Small intestine (tissue), 7 donors: ENCODE data around the gene SFI1. TPM values are rescaled to one million over a fixed set of nuclear protein-coding genes. Genes with fewer than 3 reads are reported as not detected.

ENCODE experiments used
- DNase-seq, 2 donors: peaks; one replicate each; pipeline versions ENCODE4 v3.0.0 to v3.0.0-alpha.2; 2013
- FAIRE-seq: peaks from 2 replicates; lab custom pipeline; 2012; peaks lifted over from hg19 to GRCh38; lab: Jason Lieb, UNC
- H3K27ac ChIP-seq, 3 donors: one replicate each; pipeline ENCODE4 v1.5.1; 2013; ENCODE audit warnings: low read length in 2 of 3, mild to moderate bottlenecking in 2 of 3, control low read depth in 1 of 3, inconsistent platforms in 1 of 3, low read depth in 1 of 3, moderate library complexity in 1 of 3
- H3K27me3 ChIP-seq, 3 donors: one replicate each; pipeline ENCODE4 v1.6.1; 2013; ENCODE audit warnings: low read length in 3 of 3, inconsistent platforms in 1 of 3; ENCODE audit not compliant: control insufficient read depth in 3 of 3, insufficient read depth in 3 of 3
- H3K36me3 ChIP-seq, 3 donors: one replicate each; pipeline ENCODE4 v1.6.1; 2013; ENCODE audit warnings: low read length in 3 of 3, inconsistent platforms in 1 of 3, low read depth in 1 of 3, mild to moderate bottlenecking in 1 of 3, moderate library complexity in 1 of 3; ENCODE audit not compliant: control insufficient read depth in 3 of 3, insufficient read depth in 2 of 3
- H3K4me1 ChIP-seq, 3 donors: one replicate each; pipeline ENCODE4 v1.6.1; 2013; ENCODE audit warnings: low read length in 2 of 3, inconsistent platforms in 1 of 3, low read depth in 1 of 3, mild to moderate bottlenecking in 1 of 3, moderate library complexity in 1 of 3; ENCODE audit not compliant: control insufficient read depth in 3 of 3, insufficient read depth in 2 of 3
- H3K4me3 ChIP-seq, 3 donors: one replicate each; pipeline ENCODE4 v1.5.1; 2013; ENCODE audit warnings: low read length in 3 of 3, control low read depth in 1 of 3, inconsistent platforms in 1 of 3, low read depth in 1 of 3, mild to moderate bottlenecking in 1 of 3, moderate library complexity in 1 of 3
- H3K9me3 ChIP-seq, 2 donors: one replicate each; pipeline ENCODE4 v1.6.1; 2013; ENCODE audit warnings: low read depth in 1 of 2, low read length in 1 of 2; ENCODE audit not compliant: control insufficient read depth in 2 of 2, insufficient read depth in 1 of 2
- WGBS, 3 donors: extraction: QIAGEN DNeasy Blood & Tissue Kit; methylation state at CpG; one replicate each; pipeline ENCODE4 v1.1.7; 2013; 5-methylcytosine and 5-hydroxymethylcytosine counted together
- polyA plus RNA-seq, 4 donors: library from polyadenylated mRNA; stranded (reverse) in 3 of 4; unstranded in 1 of 4; fragments of 200-250 nt in 3 of 4; fragments of 120-200 nt in 1 of 4; gene quantifications; one replicate each; pipeline versions ENCODE4 v1.2.1 to v1.2.3, GENCODE V29; 2013
- donor health status: healthy with polysubstance abuse.
- donor health status: control.
- donor health status: control.
- donor health status: Bipolar disorder and iron deficiency.
- donor health status: healthy.

The SFI1 gene
- polyA plus RNA-seq, 4 donors, result 21.5 to 174 (median 97.6) TPM

DNA sequence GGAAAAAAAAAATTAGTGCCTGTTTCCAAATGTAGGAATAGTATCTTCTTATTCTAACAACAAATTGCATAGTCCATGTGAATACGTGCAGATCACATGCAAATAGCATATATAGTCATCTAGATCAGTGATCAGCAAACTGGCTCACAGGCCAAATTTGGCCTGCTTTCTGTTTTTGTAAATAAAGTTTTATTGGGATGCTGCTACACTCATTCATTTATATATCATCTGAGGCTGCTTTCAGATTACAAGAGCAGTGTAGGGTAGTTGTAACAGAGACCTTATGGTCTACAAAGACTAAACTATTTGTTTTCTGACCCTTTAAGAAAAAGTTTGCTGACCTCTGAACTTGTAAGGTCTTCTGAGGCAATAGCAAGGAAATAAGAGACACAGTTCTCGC, 65.6 kb downstream of the SFI1 start:
- FAIRE-seq, result no peak
- no peak overlapping the region for H3K4me3 ChIP-seq
- 95 to 100% (median 99%) methylated on average over 2 of the region's 2 CpGs for WGBS, 3 donors

DNA sequence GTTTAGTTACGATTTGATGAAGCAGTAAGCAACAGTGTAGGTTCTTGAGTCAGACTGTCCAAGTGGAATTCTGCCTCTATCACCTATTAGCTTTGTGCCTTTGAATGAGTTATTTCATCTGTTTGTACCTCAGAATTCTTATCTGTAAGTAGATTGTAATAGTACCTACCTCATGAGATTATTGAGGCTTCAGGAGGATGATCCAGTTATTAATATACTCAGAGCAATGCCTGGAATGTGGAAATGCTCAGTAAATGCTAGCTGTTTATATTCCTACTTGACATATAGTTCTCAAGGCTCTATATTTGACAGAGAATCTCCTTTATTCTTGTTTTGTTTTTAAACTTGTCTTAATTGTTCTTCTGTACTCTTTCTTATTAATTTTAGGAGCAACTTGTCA, 70.1 kb downstream of the SFI1 start:
- Histone ChIP-seq H3K36me3 (peaks cover 2 to 3% (median 2%) of the 10 kb centered on the region in 3 donors), H3K4me3 (no peak overlapping the region), H3K4me1 (no peaks in the 10 kb centered on the region), H3K9me3 (no peaks in the 10 kb centered on the region), H3K27me3 (no peaks in the 10 kb centered on the region), H3K27ac (no peak overlapping the region)
- no peak for FAIRE-seq
- DNase-seq, result no peak
- 97 to 100% (median 100%) methylated on average over 1 of the region's 1 CpG for WGBS, 3 donors

More for the DNA sequence above, 65.6 kb downstream of the SFI1 start:
- H3K27ac ChIP-seq, result no peak overlapping the region
- H3K36me3 ChIP-seq, result peaks cover 0 to 14% (median 0%) of the 10 kb centered on the region in 3 donors
- no peaks in the 10 kb centered on the region for H3K4me1 ChIP-seq
- no peak for DNase-seq
- H3K9me3 ChIP-seq, result no peaks in the 10 kb centered on the region
- no peaks in the 10 kb centered on the region for H3K27me3 ChIP-seq

- no peaks in the 10 kb centered on the region for H3K9me3 ChIP-seq
- DNase-seq (no peak), FAIRE-seq (no peak)
- no peak overlapping the region for H3K4me3 ChIP-seq
- no peak overlapping the region for H3K27ac ChIP-seq
- WGBS, 3 donors, result 90 to 98% (median 97%) methylated on average over 1 of the region's 1 CpG
- H3K36me3 ChIP-seq, result peaks cover 2 to 3% (median 2%) of the 10 kb centered on the region in 3 donors
- no peaks in the 10 kb centered on the region for H3K27me3 ChIP-seq
- no peaks in the 10 kb centered on the region for H3K4me1 ChIP-seq
Observed at GRCh38 chr22:31567196-31567595, 70.9 kb downstream of the SFI1 start.

DNA sequence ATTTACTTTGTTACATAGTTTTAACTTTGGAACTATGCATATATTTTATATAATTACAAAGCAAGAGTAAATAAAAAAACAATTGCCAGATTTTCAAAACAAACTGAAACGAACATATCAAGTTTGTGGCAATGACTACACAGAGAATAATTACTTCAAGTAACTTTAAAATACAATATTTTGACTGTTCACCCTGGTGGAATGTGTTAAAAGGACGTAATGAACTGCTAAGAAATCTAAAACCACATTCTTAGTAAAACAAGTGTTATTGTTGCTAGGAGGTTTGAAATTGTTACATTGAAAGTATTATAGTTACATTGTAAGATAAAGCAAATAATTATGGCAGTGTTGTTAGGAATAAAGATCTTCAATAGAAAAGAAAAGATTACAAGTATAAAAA, 71.4 kb downstream of the SFI1 start:
- Histone ChIP-seq H3K9me3 (no peaks in the 10 kb centered on the region), H3K36me3 (peaks cover 2 to 3% (median 2%) of the 10 kb centered on the region in 3 donors), H3K27me3 (no peaks in the 10 kb centered on the region), H3K4me1 (no peaks in the 10 kb centered on the region), H3K27ac (no peak overlapping the region), H3K4me3 (no peak overlapping the region)
- DNase-seq, result no peak
- WGBS, 3 donors, result 87 to 92% (median 89%) methylated on average over 2 of the region's 2 CpGs
- FAIRE-seq, result no peak

DNA sequence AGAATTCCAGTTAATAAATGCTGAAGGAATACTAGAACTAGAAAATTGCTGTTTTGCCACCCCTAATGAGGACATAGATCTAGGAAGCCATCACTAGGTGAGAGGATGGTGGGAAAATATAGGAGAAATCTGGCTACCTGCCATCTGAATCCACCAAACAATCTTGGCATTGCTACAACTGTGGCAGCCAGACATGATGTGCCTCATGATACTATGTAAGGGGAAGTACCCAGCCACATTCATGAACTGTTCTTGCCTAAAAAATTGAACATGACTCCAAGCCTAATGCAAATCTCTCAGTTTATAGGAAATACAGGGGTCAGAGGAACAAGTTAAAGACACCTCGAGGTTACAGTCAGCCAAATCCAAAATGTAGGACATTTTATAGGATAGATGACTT, 72.8 kb downstream of the SFI1 start:
- Histone ChIP-seq H3K9me3 (no peaks in the 10 kb centered on the region), H3K27me3 (no peaks in the 10 kb centered on the region), H3K4me3 (no peak overlapping the region), H3K36me3 (peaks cover 2 to 8% (median 6%) of the 10 kb centered on the region in 3 donors), H3K4me1 (no peaks in the 10 kb centered on the region), H3K27ac (no peak overlapping the region)
- WGBS, 3 donors, result 88 to 94% (median 91%) methylated on average over 1 of the region's 1 CpG
- FAIRE-seq (no peak), DNase-seq (no peak)

- no peaks in the 10 kb centered on the region for H3K27me3 ChIP-seq
- FAIRE-seq (no peak), DNase-seq (no peak)
- H3K4me1 ChIP-seq, result no peaks in the 10 kb centered on the region
- 87 to 91% (median 89%) methylated on average over 5 of the region's 5 CpGs for WGBS, 3 donors
- no peak overlapping the region for H3K4me3 ChIP-seq
- H3K36me3 ChIP-seq, result peaks cover 5 to 16% (median 6%) of the 10 kb centered on the region in 3 donors
- H3K9me3 ChIP-seq, result no peaks in the 10 kb centered on the region
- no peak overlapping the region for H3K27ac ChIP-seq
Observed at GRCh38 chr22:31572939-31573338, 76.6 kb downstream of the SFI1 start.

- H3K36me3 ChIP-seq, result peaks cover 9 to 23% (median 10%) of the 10 kb centered on the region in 3 donors
- H3K4me1 ChIP-seq, result no peaks in the 10 kb centered on the region
- DNase-seq (no peak), FAIRE-seq (no peak)
- no peak overlapping the region for H3K27ac ChIP-seq
- H3K9me3 ChIP-seq, result no peaks in the 10 kb centered on the region
- no peaks in the 10 kb centered on the region for H3K27me3 ChIP-seq
- 88 to 95% (median 92%) methylated on average over 3 of the region's 3 CpGs for WGBS, 3 donors
- H3K4me3 ChIP-seq, result no peak overlapping the region
Observed at GRCh38 chr22:31574055-31574670, 77.8 kb downstream of the SFI1 start.

DNA sequence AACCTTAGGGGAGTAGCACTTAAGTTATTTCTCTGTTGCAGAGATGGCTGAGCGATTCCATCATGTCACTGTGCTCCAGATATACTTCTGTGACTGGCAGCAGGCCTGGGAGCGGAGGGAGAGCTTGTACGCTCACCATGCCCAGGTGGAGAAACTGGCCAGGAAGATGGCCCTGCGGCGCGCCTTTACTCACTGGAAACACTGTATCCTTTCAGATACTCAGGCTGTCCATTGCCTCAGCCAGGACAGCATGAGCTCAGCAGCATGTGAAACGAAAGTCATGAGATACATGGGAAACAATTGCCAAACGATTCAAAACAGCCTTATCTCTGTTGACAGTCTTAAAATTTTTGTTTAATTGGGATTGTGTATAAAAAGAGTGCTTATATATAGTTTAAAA, 78.9 kb downstream of the SFI1 start:
- 86 to 93% (median 92%) methylated on average over 8 of the region's 8 CpGs for WGBS, 3 donors
- Histone ChIP-seq H3K4me3 (no peak overlapping the region), H3K9me3 (no peaks in the 10 kb centered on the region), H3K4me1 (no peaks in the 10 kb centered on the region), H3K27me3 (no peaks in the 10 kb centered on the region), H3K27ac (no peak overlapping the region), H3K36me3 (peaks cover 8 to 23% (median 10%) of the 10 kb centered on the region in 3 donors)
- FAIRE-seq (no peak), DNase-seq (no peak)

- no peak overlapping the region for H3K27ac ChIP-seq
- peaks cover 8 to 25% (median 8%) of the 10 kb centered on the region in 3 donors for H3K36me3 ChIP-seq
- no peaks in the 10 kb centered on the region for H3K27me3 ChIP-seq
- H3K4me1 ChIP-seq, result no peaks in the 10 kb centered on the region
- H3K4me3 ChIP-seq, result no peak overlapping the region
- DNase-seq, result no peak
- WGBS, 3 donors, result 81 to 94% (median 90%) methylated on average over 5 of the region's 5 CpGs
- no peak for FAIRE-seq
- no peaks in the 10 kb centered on the region for H3K9me3 ChIP-seq
Observed at GRCh38 chr22:31577711-31578110, 81.4 kb downstream of the SFI1 start.
